Fibroblast of skin of left biceps (primary cell): Measurements from ENCODE around the gene STYXL1.
"Not testable (repeated sequence)": the region's sequence is repeated elsewhere in the genome, so short reads cannot be mapped to it uniquely, and the experiment has no call there.

Experiments used
- DNase-seq, 2 experiments: peaks; one replicate each; pipeline ENCODE4 v3.0.0-alpha.2; 2013; ENCODE audit warnings: low read depth in 2 of 2

STYXL1 gene

DNA sequence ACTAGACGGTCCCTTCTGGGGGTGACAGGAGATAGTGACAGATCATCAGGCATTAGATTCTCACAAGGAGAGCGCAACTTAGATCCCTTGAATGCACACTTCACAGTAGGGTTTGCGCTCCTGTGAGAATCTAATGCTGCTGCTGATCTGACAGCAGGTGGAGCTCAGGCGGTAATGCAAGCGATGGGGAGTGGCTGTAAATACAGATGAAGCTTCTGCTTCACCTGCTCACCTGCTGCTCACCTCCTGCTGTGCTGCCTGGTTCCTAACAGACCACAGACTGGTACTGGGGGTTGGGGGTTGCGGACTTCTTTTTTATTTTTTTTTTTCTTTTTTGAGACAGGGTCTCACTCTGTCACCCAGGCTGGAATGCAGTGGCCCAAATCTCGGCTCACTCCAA is 18.1 kb downstream of the STYXL1 start:
- not testable (repeated sequence) for DNase-seq

DNA sequence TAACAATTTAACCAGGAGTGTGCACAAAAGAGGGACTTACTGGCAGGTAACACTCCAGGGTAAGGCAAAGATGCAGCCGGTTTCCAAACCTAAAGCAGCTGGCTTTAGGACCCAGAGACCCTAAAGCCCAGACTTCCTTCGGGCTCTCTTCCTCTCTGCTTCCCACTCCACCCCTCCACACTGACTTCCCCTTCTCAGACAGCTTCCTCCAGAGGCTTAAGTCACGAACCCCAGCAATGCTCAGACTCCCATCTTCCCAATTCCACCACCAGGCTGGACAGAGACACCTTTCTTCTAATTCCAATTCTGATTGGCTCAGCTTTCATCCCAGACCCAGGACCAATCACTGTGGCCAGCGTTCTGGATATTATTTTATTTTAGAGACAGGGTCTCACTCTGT is 24.8 kb downstream of the STYXL1 start:
- no peak for DNase-seq

GRCh38 chr7:76022026-76022780 is 25.6 kb downstream of the STYXL1 start:
- no peak for DNase-seq

- peak; percentile 1 to 7 for DNase-seq
Measured at GRCh38 chr7:76020031-76020714, 27.6 kb downstream of the STYXL1 start.

- not testable (repeated sequence) for DNase-seq
Measured at GRCh38 chr7:76018520-76018919, 29.3 kb downstream of the STYXL1 start.

- DNase-seq, result no peak
Measured at GRCh38 chr7:76016191-76016947, 31.4 kb downstream of the STYXL1 start.

GRCh38 chr7:76011442-76011861 is 36.3 kb downstream of the STYXL1 start:
- DNase-seq, result peak; percentile 34 to 39

DNA sequence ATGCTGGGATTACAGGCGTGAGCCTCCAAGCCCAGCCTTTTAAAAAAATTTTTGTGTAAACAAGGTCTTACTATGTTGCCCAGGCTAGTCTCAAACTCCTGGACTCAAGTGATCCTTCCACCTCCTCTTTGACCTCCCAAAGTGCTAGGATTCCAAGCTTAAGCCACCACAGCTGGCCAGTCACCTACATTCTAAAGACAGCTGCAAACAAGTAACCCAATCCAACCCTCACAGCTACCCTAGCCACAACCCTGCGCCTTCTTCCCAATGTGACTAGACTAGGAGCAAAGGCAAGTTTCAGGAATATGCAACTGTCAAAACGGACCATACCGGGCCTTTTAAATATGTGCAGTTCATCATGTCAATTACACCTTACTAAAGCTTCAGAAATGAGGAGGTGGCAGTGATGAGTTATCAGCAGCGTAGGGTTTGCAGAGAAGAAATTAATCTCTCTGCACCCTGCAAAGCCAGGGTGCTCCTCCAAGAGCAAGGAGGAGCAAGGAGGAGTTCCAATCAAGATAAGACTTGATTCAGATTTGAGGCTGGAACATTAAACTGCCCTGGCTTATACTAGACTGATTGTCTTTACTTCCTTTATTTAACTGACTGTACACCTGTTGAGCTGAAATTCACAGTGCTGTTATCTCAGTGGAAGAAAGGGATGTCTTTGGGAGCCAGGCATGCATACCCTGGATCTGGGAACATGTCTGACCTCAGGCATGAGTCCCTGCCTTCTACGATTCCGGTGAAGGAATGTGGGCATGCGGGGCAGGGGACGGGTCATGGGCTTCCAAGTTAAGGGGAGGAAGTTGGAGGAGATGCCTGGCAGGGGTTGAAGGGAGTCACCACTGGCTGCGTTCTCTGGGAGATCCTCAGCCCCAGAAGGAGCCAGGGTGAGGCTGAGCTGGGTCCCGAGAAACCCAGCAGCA is 37.9 kb downstream of the STYXL1 start:
- no peak for DNase-seq

DNA sequence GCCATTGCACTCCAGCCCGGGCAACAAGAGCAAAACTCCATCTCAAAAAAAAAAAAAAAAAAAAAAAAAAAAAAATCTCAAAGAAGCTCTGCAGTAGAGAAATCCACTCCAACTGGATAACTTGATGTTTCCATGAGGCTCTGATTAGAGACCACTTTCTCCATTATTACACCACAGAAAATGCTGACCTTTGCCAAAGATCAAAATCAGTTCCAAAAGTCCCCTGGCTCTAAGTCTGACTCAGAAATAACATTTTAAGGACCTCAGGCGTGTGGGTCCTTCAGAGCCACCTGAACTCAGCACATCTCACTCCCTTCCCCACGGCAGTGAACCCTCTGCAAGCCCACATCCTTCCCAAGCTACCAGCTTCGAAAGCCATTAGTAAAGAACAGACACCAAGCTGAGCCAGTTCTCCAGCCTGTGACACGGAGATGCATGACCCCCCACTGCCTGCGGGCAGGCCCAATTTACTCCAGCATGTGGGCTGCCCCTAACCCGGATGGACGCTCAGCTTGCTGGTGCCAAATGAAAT is 39.6 kb downstream of the STYXL1 start:
- no peak for DNase-seq

DNA sequence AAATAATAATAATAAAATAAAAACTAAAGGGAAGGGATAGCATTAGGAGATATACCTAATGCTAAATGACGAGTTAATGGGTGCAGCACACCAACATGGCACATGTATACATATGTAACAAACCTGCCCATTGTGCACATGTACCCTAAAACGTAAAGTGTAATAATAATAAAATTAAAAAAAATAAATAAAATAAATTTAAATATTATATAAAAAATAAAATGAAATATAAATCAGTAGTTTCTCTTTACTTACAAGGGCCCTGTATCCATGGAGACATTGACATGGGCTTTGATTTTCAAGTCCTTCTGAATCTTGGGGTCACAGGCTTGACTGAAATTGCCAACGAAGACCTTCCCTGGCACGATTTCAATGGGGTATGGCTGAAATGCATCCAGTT is 42.8 kb downstream of the STYXL1 start:
- not testable (repeated sequence) for DNase-seq

DNA sequence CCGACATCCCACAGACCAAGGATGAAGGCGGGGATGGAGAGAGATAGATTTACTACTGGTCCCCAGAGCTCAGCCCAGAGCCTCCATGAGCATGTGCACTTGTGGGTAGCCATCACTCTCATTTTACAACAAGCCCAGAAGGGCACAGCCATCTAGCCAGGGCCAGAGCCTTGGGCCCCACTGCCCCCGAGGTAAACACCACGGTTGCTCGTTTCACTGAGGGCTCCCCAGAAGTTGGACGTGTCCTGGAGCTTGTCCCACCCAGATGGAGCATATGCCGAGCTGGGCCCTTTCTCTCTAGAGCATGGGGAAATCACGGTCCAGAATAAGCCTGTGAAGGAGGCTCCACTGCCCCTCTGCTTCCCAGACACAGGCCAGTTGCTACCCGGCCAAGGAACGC is 44.4 kb downstream of the STYXL1 start:
- no peak for DNase-seq

GRCh38 chr7:76002822-76003221 is 45.0 kb downstream of the STYXL1 start:
- DNase-seq, result no peak

DNA sequence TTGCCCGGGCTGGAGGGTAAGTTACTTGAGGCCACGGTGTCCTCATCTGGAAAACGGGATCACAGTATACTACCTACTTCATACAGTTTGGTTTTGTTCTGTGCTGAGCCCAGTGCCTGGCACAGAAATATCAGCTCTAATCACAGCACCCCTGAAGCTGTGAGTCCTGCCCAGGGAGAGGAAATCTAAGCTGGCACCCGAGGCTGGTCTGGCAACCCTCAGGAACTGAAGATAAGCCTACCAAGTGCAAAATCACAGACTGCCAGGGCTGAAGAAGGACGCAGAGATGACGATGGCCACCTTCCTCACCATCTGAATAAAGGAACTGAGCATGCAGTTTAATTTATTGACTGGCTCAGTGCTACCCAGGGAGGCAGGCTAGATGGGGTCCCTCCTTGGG is 45.7 kb downstream of the STYXL1 start:
- DNase-seq, result no peak

GRCh38 chr7:76000566-76000965 is 47.2 kb downstream of the STYXL1 start:
- no peak for DNase-seq

DNA sequence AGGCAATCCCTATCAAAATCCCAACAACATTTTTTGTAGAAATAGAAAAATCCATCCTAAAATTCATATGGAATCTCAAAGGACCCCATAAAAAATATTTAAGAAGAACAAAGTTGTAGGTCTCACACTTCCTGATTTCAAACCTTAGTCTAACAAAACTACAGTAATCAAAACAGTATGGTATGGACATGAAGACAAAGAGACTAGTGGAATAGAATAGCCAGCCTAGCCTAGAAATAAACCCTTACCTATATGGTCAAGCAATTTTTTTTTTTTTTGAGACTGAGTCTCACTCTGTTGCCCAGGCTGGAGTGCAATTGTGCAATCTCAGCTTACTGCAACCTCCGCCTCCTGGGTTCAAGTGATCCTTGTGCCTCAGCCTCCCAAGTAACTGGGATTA is 49.8 kb downstream of the STYXL1 start:
- DNase-seq, result no peak

GRCh38 chr7:75996476-75996875 is 51.3 kb downstream of the STYXL1 start:
- no peak for DNase-seq

- no peak for DNase-seq
Measured at GRCh38 chr7:75995996-75996395, 51.8 kb downstream of the STYXL1 start.

- no peak for DNase-seq
Measured at GRCh38 chr7:75995052-75995471, 52.7 kb downstream of the STYXL1 start.

DNA sequence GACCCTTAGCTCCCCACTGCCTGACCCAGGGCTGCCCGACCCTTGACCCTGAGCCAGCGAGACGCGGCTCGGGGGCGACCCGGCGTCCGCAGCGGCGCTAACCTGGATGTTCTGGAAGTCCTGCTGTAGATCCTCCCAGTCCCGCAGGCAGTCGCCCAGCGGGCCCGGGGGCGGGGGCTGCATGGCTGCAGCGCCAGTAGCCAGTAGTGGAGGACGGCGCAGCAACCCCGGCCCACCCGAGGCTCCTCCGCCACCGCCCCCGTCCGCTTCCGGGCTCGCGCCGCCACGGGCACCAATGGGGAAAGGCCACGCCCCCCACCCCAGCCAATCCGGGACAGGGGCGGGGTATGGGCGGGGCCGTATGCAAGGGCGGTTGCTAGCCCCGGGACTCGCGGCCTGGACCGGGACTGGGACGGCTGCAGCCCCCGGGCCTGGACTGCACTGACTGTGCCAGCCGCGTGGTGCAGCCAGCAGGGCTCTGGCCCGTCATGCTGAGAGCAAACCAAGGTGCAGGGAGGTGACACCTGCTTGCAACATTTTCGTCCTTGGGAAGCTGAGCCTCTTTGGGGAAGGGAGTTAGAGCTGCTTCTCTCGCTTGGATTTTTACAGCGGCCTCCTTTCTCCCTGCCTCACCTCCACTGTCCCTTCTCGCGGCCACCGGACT is 53.3 kb downstream of the STYXL1 start, which contains the start of gene TMEM120A:
Gene TMEM120A, minus strand, starts transcription at position 208 of the 664 bp plus-strand sequence. Its CDS starts 25 bp downstream, at position 183.
- DNase-seq, result peak; percentile 72 to 78

DNA sequence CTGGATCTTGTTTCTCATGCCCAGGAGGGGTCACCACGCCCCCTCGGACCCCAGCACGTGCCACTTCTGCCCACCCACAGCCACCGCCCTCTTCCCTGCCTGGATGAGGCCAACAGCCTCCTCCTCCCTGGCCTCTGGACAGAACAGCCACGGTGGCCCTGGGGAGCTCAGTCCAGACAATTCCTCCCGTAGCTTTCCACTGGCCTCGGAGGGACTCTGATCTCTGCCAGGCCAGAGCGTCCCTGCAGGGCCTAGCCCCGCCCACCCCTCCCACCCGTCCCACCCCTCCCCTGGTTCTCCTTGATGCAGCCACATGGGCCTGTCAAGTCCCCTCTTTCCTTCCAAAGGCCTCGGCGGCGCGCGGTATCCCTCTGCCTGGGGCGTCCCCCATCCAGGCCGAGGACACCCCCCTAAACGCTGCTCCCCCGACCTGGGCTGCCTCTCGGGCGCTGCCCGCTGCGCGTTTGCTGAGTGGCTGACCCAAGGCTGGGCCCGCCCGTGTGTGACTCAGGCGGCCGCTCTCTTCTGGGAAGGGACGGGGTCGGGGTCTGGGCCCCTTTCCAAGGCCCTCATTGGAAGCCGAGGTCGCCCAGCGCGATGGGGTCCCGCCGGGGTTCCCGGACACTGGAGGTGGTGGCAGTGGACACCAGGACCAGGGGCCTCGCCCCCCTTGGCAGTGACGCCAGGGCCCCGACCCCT is 54.0 kb downstream of the STYXL1 start:
- no peak for DNase-seq
